GM21723 (cell line): ENCODE results near the gene SAA1.
A peak's percentile ranks its signal among the peaks of the same experiment; 100 is the strongest.
"Not testable (repeated sequence)": the region's sequence is repeated elsewhere in the genome, so short reads cannot be mapped to it uniquely, and the experiment has no call there.

ENCODE experiments used
- ATAC-seq: cut with Tn5 transposase; IDR thresholded peaks from one replicate; pipeline ENCODE4 v1.9.1; 2021; ENCODE audit warnings: mild to moderate bottlenecking, moderate library complexity; ENCODE audit not compliant: unreplicated experiment

Gene SAA1

DNA sequence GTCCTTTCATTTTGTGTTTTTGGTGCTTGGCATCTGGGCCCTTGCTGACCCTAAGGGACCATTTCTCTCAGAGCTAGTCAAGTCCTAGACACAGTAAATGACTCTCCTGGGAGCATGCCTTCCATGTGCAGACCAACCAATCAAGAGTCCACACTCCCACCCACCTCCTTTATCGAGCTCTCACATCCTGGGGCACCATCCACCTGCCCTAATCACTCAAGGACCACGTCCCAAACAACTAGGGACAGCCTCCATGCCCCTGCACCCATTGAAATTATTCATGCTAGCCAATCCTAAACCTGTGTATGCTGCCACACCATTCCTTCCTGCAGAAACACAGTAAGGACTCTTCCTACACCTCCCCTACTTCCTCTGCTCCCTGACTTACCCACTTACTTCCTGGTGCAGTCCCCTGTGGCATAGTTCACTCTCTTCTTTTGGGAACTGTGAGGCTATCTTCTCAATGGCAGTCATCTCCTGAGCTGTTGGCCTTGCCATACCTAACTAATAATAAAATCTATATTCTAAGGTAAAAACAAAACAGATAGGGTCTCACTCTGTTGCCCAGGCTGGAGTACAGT, 11.2 kb upstream of the SAA1 start:
- no peak for ATAC-seq

DNA sequence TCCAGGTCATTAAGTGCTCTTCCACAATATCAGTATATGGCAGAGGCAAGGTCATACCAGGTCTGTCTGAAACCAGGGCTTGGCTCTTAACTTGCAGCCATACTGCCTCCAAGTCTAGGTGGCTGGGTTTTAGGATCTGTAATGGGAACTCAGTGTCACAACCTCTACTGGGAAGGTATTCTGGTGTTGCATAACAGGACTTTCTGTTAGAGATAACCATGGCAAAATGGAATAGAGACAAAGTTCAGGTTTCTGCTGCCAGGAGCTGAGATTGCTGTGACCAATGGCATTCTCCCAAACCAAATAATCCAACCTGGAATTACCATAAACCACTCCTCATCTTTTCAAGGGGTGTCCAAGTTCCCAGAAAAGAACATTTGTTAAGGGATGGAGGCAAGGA, 6.8 kb upstream of the SAA1 start:
- ATAC-seq: no peak

DNA sequence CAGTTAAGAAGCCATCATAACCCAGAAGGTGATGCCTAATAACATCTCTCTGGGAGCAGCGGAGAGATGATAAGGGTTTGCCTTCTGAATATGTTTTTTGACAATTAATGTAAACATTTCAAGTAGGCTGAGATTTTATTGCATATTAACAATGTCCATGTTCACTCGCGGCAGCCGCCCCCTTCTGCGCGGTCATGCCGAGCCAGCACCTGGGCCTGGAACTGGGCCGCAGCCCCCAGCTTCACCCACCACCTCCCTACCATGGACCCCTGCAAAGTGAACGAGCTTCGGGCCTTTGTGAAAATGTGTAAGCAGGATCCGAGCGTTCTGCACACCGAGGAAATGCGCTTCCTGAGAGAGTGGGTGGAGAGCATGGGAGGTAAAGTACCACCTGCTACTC, 4.3 kb upstream of the SAA1 start:
- no peak for ATAC-seq

DNA sequence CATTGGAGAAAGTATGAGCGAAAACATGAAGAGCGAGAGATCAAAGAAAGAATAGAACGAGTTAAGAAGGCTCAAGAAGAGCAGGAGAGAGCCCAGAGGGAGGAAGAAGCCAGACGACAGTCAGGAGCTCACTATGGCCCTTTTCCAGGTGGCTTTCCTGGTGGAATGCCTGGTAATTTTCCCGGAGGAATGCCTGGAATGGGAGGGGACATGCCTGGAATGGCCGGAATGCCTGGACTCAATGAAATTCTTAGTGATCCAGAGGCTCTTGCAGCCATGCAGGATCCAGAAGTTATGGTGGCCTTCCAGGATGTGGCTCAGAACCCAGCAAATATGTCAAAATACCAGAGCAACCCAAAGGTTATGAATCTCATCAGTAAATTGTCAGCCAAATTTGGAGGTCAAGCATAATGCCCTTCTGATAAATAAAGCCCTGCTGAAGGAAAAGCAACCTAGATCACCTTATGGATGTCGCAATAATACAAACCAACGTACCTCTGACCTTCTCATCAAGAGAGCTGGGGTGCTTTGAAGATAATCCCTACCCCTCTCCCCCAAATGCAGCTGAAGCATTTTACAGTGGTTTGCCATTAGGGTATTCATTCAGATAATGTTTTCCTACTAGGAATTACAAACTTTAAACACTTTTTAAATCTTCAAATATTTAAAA, 3.2 kb upstream of the SAA1 start:
- ATAC-seq: not testable (repeated sequence)

DNA sequence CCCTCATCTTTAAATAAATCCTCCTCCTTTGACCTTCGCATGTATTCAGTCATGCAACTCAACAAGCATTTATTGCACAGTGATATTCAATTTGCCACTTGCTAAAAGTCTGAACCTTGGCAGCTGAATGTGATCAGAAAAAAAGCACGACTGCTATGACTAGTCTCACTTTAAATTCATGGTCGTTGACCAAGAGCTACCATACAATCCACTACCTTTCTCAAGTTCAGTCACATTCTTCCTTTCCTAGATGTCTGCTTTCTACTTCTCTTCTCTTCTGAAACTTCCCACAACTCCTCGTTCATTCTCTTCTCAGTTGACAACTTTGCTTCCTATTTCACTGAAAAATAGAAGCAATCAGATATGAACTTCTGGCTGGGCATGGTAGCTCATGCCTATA, 2.0 kb upstream of the SAA1 start:
- no peak for ATAC-seq

DNA sequence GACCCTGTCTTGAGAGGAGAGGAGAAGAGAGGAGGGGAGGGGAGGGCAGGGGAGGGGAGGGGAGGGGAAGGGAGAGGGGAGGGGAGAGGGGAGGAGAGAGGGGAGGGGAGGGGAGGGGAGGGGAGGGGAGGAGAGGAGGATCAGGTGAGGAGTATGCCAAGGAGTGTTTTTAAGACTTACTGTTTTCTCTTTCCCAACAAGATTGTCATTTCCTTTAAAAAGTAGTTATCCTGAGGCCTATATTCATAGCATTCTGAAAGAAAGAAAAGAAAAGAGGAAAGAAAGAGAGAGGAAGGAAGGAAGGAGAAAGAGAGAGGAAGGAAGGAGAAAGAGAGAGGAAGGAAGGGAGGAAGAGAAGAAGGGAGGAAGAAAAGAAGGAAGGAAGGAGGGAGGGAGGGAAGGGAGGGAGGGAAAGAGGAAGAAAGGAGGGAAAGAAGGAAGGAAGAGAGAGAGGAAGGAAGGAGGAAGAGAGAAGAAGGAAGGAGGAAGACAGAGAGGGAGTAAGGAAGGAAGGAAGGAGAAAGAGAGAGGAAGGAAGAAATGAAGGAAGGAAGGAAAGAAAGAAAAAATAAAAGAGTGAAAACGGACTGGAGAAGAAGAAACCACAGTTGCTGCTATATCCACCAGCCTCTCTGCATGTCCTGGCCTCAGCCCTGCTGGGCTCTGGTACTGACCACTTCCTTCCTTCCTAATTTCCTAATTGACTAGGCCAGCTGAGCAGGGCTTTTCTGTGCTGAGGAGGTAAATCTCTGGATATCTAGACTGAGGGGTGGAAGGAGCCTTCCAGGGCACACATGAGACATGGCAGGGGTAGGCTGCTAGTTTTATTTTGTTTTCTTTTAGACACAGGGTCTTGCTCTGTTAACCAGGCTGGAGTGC, 1.1 kb upstream of the SAA1 start:
- ATAC-seq: no peak

DNA sequence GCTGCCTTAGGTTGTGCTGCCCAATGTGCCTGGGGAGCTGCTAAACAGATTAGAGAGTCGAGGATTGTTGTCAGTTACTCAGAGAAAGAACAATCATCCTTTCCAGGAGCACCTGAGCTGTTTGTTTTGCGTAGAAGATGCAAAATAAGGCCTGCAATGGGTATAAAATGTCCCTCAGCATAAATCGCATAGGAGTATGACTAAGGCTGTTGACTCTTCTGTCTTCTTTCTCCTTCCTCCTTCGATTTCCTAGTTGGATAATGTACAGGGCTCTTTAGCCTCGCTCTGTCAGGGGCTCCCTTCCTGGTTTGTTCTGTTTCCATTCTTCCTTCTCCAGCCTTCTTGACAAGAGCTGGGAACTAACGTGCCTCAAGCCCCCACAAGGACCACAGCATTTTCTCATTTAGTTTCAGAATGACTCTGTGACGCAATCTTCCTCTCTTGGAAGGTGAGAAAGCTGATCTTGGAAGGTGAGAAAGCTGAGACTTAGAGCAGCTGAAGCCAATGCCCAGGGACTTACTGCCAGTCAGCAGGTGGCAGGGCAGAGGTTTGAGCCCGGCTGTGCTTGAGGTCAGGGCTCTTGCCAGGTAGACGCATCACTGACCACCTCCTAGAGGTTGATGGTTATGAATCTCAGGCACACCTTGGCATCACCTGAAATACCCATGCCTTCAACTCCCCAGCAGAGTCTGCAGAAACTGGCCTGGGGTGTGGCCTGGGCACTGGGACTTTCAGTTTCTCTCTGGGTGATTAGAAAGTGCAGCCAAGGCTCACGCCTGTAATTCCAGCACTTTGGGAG, 1.5 kb downstream of the SAA1 start:
- peak; percentile 61 for ATAC-seq

DNA sequence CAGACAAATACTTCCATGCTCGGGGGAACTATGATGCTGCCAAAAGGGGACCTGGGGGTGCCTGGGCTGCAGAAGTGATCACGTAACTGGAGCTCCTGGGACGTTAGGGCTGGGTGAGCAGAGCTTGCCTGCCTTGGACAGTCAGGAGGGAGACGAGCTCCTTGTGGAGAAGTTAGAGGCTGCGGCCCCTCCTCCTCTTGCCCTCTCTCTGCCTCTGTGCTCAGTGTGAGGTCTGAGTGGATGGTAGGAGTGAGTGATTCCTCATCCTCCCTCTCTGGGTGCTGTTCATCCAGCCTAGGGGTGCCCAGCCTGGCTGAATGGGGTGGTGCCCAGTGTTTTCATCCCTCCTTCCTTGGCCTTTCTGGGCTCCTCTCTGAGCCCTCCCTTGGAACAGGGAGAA, 3.2 kb downstream of the SAA1 start:
- not testable (repeated sequence) for ATAC-seq

DNA sequence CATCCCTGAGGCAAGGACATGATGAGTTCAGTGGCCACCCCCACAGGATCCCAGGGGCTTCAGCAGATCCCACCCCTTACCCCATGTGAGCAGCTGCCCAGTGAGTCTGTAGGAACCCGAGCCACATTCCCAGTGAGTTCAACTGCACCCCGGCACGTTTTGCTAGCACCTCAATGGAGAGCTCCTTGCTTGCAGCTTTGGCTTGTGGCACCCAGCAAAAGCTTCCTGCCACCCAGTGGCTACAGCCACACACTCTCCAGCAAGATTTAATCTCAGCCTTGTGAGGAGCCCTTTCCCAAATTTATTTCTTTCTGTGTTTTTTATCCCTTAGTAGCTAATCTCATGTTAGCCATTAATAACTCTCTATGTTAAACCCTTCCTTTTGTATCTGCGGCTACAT, 4.0 kb downstream of the SAA1 start:
- no peak for ATAC-seq

DNA sequence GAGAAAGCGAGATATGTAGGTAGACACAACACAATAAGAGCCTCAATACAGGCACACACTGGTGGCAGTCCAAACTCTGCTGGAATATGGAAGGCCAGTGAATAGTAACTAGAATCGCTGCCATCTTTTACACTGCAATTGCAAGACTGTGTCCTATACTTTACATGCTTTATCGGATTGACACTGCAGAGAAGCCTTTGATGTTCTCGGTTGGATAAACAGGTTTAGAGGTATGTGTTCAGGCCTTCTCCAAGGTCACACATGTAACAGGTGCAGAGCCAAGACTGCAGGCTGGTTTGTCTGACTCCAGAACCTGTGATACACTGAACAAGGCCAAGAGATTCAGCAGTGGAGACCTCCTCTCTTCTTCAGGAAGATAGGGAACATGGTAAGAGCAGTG, 5.1 kb downstream of the SAA1 start:
- no peak for ATAC-seq

DNA sequence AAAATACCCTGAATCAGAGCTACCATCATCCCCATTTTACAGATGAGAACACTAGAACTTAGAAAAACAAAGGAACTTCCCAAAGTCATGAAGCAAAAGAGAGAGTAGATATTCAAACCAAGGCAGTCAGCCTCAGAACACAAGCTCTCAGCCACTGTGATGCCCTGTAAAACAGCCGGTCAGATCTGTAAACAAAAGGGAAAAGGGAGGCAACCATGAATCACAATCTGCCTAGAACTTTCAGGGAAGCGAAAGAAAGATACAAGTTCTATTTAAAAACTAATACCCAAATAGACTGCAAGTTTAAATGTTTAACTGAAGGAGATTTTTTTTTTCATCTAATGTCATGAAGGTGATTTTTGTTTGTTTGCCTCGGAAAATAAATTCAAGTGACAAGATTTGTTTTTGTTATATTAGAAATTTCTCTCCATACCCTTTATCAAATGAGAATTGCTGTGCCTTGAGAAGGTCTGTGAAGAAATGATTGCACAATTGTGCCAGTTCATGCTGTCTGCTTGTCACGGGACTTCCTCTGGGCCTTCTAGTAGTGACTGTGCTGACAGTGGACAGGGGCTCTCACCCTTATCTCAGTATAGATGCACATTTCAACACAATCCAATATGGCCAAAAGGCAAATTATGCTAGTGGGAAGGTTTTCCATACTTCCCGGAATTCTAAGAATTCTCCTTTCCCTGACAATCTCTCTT, 11.7 kb downstream of the SAA1 start:
- no peak for ATAC-seq

DNA sequence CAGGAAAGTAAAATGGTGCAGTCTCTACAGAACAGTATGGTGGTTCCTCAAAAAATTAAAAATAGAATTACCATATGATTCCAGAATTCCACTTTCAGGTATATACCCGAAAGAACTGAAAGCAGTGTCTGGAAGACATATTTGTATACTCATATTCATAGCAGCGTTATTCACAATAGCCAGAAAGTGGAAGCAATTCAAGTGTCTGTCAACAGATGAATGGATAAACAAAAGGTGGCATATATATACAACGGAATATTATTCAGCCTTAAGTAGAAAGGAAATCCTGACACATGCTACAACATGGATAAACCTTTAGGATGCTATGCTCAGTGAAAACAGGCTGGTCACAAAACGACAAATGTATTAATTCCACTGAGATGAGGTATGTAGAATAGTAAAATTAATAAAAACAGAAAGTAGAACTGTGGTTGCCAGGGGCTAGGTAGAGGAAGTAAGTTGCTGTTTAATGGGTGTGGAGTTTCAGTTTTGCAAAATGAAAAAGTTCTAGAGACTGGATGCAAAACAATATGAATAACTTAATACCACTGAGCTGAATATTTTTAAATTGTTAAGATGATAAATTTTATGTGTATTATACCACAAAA, 14.5 kb downstream of the SAA1 start:
- ATAC-seq: peak; percentile 90

DNA sequence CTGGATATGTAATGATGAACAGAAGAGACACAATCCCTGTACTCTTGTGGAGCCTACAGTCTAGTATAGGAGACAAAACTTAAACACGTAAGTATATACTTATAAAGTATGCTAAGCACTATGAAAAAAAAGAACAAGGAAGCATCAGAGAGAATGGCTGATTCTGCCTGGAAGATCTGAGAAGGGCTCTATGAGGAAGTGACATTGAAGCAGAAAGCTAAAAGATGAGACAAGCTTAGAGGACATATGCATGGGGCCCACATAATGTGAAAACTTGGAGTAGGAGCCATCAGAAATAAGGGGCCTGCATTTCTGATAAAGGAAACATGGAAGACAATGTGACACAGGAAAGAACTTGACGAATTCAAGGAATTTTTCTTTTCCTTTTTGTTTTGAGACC, 16.6 kb downstream of the SAA1 start:
- ATAC-seq: no peak

DNA sequence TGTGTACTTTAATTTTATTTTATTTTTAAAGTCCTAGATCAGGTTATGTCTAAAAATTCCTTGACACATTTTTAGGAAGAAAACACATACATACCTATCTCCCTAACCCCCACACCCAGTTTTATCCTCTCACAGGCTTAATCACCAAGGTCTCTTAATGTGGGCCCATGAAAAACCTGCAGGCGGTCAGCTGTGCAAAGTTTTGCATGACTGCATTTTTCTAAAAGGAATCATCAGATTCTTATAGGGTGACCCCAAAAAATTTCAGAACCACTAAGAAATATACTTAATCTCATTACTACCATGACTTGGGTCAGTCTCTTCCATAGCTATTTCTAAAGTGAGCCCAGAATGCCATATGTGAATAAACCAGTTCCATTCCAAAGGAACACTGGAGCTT, 19.8 kb downstream of the SAA1 start:
- ATAC-seq: no peak

DNA sequence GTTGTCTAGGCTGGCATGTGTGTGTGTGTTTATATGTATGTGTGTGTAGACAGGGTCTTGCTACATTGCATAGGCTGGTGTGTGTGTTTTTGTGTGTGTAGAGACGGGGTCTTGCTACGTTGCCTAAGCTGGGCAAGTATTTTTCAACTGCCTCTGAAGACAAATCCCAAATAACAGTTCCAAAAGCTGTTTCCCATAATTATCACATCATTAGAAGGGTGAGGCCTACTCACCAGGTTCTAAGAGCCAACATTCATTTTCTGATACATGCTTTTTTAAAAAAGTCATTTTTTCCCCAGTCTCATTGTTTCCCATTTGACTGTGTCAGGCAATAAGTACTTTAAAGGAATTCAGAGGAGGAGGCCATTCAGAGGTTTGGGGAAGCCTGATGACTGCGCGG, 22.8 kb downstream of the SAA1 start:
- ATAC-seq: no peak

DNA sequence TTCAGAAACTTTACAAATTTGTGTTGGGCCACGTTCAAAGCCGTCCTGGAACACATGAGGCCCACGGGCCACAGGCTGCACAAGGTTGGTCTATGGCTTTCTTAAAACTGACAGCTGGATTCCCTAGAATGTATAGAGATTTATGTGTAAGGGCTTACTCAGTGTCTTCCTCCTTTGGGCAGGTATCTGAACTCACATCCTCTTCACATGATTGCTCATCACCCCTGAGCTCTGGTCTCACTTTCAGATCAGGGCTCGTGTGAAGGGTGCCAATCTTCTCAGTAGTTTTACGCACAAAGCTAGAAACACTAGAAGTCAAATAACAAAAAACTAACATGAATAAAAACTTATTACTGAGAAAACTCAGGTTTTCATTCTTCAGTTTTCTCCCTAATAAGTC, 28.8 kb downstream of the SAA1 start:
- peak; percentile 66 for ATAC-seq

DNA sequence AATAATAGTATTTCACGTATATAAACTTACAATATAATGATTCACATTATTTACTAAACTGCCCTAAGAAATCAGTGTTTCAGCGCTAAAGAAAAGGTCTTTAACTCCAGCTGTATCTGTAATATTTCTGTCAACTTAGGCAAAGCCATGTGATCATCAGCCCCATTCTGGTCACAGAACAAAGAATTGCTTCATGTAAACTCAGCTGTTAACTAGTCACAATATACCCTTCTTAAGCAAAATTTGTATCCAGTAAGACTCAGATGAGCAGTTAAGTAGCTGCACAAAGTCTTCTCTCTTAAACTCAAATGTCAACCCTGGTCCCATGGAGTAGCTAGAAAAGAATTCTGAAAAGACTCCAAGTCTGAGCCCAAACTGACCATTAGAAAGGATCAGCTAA, 29.3 kb downstream of the SAA1 start:
- no peak for ATAC-seq

DNA sequence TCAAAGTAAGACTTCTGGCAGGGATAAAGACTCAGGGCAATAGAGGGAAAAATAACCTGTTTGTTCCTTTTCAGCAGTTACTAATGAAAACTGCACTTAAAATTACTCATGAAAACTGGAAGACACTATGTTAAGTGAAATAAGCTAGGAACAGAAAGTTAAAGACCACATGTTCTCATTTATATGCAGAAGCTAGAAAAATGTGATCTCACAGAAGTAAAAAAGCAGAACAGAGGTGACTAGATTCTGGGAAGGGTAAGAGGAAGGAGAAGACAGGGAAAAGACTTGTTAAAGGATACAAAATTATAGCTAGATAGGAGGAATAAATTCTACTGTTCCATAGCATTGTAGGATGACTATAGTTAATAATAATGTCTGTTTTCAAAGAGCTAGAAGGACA, 33.7 kb downstream of the SAA1 start:
- ATAC-seq: no peak

DNA sequence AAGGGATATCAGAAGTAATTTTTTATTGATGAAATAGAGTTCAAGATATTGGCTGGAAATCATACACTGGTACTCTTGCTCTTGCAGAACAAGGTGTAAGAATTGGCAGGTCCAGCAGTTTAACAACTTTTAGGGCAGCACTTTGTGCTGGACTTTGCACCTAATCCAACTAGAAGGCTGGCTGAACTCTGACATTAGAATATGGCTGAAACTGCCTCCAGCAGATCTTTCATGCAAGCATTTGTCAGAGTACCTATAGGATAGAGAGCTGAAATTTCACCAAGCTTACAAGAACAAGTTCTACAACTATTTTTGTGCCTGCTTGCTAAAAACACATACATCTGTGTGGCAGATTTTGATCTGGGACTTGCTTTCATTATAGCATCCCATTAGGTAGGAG, 38.7 kb downstream of the SAA1 start:
- ATAC-seq: no peak

DNA sequence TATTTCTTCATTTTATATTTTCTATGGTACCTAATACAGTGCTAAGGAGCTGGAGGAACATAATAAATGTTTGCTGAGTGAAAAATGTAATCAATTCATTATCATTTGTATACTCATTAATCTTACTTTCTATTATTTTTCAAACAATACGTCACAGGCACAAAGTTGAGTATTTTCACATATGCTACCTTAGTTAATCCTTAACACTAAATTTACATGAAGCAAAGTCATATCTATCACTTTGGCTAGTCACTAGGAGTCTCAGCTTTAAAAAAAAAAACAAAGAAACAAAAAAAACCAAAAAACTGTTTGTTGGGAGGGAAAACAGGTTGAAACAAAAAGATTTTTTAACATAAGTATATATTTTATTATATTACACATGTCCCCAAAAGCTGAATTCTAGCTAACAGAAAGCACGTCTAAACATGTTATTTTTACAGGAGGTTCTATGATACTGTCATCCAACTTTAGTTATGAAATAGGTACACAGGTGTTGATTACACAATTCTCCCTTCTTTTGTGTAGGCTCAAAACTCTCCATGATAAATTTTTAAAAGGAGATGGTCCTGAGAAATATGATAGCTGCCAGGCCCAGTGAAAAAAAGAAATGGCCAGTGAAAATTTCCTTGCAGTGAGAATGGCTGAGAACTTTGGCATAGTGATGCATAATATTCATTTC, 41.5 kb downstream of the SAA1 start:
- no peak for ATAC-seq
